GM12801 (cell line): ENCODE measurements around the gene DUS1L.

Source experiments
- CTCF ChIP-seq: IDR thresholded peaks from one replicate; pipeline ENCODE4 v1.5.1; 2011; ENCODE audit warnings: control low read depth; ENCODE audit not compliant: insufficient read length; ENCODE audit errors: extremely low read depth

DUS1L gene

GRCh38 chr17:82012261-82012639 lies 53.4 kb downstream of the DUS1L start:
- no peak for TF ChIP-seq CTCF

- TF ChIP-seq CTCF: no peak
Observed at GRCh38 chr17:82011617-82012187, 53.9 kb downstream of the DUS1L start.

- no peak for TF ChIP-seq CTCF
Observed at GRCh38 chr17:82010575-82011525, 54.8 kb downstream of the DUS1L start.

- TF ChIP-seq CTCF: no peak
Observed at GRCh38 chr17:82009413-82009812, 56.2 kb downstream of the DUS1L start.

- no peak for TF ChIP-seq CTCF
Observed at GRCh38 chr17:82008941-82009405, 56.6 kb downstream of the DUS1L start.

GRCh38 chr17:82008258-82008940 lies 57.2 kb downstream of the DUS1L start:
- TF ChIP-seq CTCF: no peak
